CD4-positive, alpha-beta T cell treated with Interleukin-15 for 1 hour (primary cell): Measurements from ENCODE around the gene CTXN1.
"Not testable (repeated sequence)": the region's sequence is repeated elsewhere in the genome, so short reads cannot be mapped to it uniquely, and the experiment has no call there.

Source experiments
- DNase-seq: peaks from one replicate; pipeline ENCODE4 v3.0.0-alpha.2; 2020

Gene CTXN1

DNA sequence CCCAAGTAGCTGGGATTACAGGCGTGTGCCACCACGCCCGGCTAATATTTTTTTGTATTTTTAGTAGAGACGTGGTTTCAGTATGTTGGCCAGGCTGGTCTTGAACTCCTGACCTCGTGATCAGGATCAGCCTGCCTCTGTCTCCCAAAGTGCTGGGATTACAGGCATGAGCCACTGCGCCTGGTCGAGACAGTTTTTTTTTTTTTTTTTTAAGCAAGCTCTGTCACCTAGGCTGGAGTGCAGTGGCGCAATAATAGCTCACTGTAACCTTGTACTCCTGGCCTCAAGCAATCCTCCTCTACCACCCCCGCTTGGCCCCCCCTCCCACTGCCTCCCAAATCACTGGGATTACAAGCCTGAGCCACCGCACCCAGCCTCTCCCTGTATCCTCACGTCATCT, 28.6 kb downstream of the CTXN1 start:
- no peak for DNase-seq

DNA sequence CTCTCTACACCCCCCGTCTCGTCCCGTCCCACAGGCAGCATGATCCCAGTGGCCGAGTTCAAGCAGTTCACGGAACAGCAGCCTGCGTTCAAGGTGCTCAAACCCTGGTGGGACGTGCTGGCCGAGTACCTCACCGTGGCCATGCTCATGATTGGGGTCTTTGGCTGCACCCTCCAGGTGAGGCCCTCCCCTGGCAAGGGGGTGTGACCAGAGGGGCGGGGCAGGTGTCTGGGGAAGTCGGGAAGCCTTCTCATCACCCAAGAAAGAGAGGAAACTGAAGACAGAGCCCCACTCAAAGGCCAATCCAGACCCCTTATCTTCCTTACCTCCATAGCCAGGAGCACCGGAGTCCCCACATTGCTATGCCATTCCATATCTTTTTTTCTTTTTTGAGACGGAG, 30.4 kb downstream of the CTXN1 start:
- no peak for DNase-seq

DNA sequence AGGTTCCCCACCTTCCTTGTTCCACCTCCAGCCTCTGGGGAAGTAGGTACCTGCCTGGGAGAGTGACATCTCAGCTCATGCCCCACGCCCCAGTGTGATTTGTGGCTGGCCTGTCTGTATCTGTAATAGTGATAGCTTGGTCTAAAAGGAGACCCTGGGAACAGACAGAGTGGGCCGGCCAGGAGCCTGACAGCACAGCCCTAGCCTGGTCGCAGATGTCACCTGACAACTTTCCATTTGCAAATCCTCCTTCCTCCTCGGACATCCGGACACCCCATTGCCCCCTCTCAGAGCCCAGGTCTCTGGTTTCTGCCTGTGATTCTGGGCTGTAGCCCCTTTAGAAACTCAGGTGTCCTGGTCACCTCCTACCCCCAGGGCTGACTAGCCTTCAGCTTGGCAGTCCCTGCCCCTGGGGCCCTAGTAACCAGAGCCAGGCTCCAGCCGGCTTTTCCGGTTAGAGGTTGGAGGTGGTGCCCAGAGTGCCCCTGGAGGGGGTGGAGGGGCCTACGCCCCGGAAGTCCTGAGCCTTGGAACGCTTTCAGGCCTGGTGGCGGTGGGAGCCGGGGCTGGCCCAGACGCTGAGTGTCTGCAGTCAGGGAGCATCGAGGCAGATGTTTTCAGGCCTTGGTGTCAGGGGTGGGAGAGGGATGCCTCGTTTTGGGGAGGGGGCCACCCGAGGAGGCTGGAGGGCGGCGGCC, 31.2 kb downstream of the CTXN1 start:
- no peak for DNase-seq

- DNase-seq, result not testable (repeated sequence)
These were observed 32.4 kb downstream of the CTXN1 start for GRCh38 chr19:7893362-7894101.

GRCh38 chr19:7888826-7889217, 37.1 kb downstream of the CTXN1 start:
- no peak for DNase-seq

DNA sequence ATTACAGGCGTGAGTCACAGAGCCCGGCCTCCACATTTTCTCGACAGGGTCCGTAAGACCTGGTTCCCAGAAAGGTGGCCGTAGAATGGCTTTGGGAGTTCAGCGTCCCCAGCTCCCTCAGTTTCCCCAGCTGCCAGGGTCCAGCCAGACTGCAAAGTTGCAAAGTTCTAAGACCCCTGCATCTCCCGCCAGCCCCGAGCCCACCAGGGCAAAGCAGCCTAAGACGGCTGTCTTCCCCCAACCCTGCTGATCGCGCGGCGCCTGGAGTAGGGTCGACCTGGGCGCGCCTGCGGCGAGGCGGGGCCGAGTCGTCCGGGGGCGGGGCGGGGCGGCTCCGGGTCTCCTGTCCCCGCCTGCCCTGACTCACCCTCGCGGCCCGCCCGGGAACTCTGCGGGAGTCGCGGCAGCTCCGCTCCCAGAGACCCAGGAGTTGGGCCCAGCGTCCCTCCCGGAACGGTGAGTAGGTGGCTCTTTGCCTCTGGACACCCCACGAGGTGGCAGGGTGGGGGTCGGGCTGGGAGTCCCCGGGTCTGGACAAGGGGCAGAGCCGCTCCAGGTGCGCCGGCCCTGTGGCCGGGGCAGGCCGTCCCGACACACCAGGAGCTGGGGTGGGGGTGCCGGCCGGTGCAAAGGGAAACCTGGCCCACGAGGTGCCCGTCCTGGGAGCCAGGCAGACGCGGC, 37.6 kb downstream of the CTXN1 start, which contains the start of gene LRRC8E:
LRRC8E (plus strand) TSS at position 366 of the 681 bp plus-strand sequence. CDS start 7,094 bp downstream, outside the sequence.
- DNase-seq, result no peak

DNA sequence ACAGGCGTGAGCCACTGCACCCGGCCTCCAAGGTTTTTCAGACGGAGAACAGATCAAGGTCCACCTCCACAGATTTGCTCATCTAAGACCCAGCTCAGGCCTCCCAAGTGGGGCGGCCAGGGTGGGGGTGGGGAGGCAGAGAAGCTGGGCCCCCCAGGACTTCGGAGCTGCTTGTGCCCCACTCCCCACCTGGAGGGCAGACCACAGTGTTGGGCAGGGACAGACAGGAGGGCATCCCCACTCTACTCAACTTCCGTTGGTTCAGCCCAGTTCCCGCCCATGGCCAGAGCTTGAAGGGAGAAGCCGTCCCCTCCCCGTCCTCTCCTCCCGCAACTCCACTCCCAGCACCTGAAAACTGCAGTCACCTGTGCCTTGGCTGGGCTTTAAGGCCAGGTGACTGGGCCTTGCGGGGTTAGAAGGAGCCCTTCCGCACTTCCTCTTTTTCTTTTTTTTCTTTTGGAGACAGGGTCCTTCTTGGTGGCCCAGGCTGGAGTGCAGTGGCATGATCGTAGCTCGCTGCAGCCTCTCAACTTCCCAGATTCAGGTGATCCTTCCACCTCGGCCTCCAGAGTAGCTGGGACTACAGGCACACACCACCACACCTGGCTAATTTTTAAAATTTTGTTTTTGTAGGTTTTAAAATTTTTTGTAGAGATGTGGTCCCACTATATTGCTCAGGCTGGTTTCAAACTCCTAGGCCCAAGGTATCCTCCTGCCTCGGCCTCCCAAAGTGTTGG, 38.4 kb downstream of the CTXN1 start:
- DNase-seq, result no peak

- no peak for DNase-seq
These were observed 40.1 kb downstream of the CTXN1 start for GRCh38 chr19:7885818-7886217.

GRCh38 chr19:7883796-7884570, 42.0 kb downstream of the CTXN1 start:
- no peak for DNase-seq

- DNase-seq, result no peak
These were observed 42.8 kb downstream of the CTXN1 start for GRCh38 chr19:7883105-7883504.

DNA sequence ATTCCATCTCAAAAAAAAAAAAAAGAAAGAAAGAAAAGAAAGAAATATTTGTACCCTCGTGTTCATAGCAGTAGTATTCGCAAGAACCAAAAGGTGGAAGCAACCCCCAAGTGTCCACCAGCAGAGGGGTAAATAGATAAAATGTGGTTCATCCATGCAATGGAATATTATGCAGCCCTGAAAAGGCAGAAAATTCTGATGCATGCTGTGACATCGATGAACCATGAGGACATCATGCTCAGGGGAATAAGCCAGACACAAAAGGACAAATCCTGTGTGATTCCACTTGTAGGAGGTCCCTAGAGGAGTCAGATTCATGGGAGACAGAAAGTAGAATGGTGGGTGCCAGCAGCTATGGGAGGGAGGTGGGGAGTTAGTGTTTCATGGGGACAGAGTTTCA, 44.0 kb downstream of the CTXN1 start:
- no peak for DNase-seq

- no peak for DNase-seq
These were observed 46.1 kb downstream of the CTXN1 start for GRCh38 chr19:7879836-7880235.

DNA sequence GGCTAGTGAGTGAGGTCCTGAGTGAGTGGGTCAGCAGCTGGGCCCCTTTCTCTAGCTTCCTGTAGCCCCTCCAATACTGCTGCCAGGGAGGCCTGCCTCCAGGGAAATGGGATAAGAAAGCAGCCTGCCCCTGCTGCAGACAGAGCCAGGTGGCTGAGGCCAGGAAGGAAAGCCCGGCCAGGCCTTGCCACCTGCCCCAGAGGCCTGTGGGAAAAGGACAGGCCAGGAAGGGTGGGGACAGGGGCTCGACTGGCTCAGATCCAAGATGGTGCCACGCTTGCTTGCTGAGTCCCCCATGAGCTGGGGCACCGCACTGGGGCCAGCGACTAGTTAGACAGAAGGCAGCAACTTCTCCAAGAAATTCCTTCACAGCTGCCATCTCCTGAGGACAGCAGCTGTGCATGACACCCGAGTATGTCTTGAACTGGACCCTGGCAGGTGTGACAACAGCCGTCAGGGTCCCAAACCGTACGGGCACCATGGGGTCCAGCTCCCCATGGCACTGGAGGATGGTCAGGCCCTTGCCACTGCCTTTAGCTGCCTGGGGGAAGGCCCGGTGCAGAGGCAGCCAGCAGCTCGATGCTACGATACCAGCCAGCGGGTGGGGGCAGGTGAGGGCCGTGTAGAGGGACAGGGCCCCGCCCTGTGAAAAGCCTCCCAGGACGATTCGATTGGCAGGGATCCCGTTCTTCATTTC, 46.7 kb downstream of the CTXN1 start:
- DNase-seq, result no peak

GRCh38 chr19:7877249-7877836, 48.6 kb downstream of the CTXN1 start:
- DNase-seq, result no peak

- no peak for DNase-seq
These were observed 51.0 kb downstream of the CTXN1 start for GRCh38 chr19:7874897-7875273.
